Progenitor cell of endocrine pancreas (in vitro differentiated cells): Measurements from ENCODE around the gene FUT3. TPM values are rescaled to one million over a fixed set of nuclear protein-coding genes. Genes with fewer than 3 reads are reported as not detected.
"Not testable (repeated sequence)": the region's sequence is repeated elsewhere in the genome, so short reads cannot be mapped to it uniquely, and the experiment has no call there.

Source experiments
- DNase-seq: peaks from one replicate; pipeline ENCODE4 v3.0.0; 2021; ENCODE audit warnings: low spot score; ENCODE audit not compliant: unreplicated experiment
- H3K27ac Mint-ChIP-seq: 2 replicates; pipeline ENCODE4 v1.8.0; 2021; ENCODE audit warnings: mild to moderate bottlenecking, moderate library complexity, mixed read lengths
- H3K27me3 Mint-ChIP-seq: 2 replicates; pipeline ENCODE4 v1.8.0; 2021; ENCODE audit warnings: mixed read lengths
- H3K36me3 Mint-ChIP-seq: 2 replicates; pipeline ENCODE4 v1.8.0; 2022; ENCODE audit warnings: mixed read lengths; ENCODE audit not compliant: insufficient read depth
- H3K4me1 Mint-ChIP-seq: 2 replicates; pipeline ENCODE4 v1.8.0; 2021; ENCODE audit warnings: low read depth, mixed read lengths
- H3K4me3 Mint-ChIP-seq: 2 replicates; pipeline ENCODE4 v1.8.0; 2021; ENCODE audit warnings: low read depth, mild to moderate bottlenecking, moderate library complexity, mixed read lengths
- H3K9me3 Mint-ChIP-seq: 2 replicates; pipeline ENCODE4 v1.8.0; 2021; ENCODE audit warnings: low read depth, mixed read lengths
- total RNA-seq: library from RNA; stranded (reverse); gene quantifications from 2 replicates; pipeline ENCODE4 v1.2.1, GENCODE V29; 2021
- TF ChIP-seq, protein P1 (sequence below): fragments of 200-600 bp; sonication (generic); IDR thresholded peaks from one replicate; pipeline ENCODE4 v1.5.0; 2021; ENCODE audit warnings: antibody characterized with exemption, mild to moderate bottlenecking; ENCODE audit not compliant: unreplicated experiment

FUT3 gene
- total RNA-seq, 1 donor from 2014 or later, result not detected

DNA sequence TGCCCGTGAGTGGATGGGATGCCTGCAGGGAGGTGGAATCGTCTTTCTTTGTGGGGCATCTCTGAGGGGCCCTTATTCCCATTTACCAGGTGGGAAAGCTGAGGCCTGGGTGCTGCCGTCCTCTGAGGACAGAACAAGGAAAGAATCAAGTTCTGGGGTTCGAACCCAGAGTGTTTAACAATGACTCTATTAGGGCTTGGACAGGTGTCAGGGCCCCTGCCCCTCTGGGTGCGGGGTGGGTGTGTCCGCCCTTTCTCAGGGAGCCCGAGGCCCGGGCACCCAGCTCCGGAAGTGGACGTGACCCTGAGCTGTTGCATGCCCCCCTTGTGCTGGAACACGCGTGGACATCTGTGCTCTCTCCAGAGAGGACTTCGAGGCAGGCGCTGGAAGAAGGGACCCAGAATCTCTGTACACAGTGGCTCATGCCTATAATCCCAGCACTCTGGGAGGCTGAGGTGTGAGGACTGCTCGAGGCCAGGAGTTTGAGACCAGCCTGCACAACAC is 41.6 kb upstream of the FUT3 start:
- H3K36me3 Mint-ChIP-seq, result peaks cover 2% of the 10 kb centered on the region
- H3K4me1 Mint-ChIP-seq, result no peaks in the 10 kb centered on the region
- peaks cover 17% of the 10 kb centered on the region for H3K27me3 Mint-ChIP-seq
- H3K4me3 Mint-ChIP-seq, result no peak overlapping the region
- H3K27ac Mint-ChIP-seq, result no peak overlapping the region
- TF ChIP-seq, protein P1, sequence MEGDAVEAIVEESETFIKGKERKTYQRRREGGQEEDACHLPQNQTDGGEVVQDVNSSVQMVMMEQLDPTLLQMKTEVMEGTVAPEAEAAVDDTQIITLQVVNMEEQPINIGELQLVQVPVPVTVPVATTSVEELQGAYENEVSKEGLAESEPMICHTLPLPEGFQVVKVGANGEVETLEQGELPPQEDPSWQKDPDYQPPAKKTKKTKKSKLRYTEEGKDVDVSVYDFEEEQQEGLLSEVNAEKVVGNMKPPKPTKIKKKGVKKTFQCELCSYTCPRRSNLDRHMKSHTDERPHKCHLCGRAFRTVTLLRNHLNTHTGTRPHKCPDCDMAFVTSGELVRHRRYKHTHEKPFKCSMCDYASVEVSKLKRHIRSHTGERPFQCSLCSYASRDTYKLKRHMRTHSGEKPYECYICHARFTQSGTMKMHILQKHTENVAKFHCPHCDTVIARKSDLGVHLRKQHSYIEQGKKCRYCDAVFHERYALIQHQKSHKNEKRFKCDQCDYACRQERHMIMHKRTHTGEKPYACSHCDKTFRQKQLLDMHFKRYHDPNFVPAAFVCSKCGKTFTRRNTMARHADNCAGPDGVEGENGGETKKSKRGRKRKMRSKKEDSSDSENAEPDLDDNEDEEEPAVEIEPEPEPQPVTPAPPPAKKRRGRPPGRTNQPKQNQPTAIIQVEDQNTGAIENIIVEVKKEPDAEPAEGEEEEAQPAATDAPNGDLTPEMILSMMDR, result no peak
- DNase-seq, result no peak
- no peaks in the 10 kb centered on the region for H3K9me3 Mint-ChIP-seq

DNA sequence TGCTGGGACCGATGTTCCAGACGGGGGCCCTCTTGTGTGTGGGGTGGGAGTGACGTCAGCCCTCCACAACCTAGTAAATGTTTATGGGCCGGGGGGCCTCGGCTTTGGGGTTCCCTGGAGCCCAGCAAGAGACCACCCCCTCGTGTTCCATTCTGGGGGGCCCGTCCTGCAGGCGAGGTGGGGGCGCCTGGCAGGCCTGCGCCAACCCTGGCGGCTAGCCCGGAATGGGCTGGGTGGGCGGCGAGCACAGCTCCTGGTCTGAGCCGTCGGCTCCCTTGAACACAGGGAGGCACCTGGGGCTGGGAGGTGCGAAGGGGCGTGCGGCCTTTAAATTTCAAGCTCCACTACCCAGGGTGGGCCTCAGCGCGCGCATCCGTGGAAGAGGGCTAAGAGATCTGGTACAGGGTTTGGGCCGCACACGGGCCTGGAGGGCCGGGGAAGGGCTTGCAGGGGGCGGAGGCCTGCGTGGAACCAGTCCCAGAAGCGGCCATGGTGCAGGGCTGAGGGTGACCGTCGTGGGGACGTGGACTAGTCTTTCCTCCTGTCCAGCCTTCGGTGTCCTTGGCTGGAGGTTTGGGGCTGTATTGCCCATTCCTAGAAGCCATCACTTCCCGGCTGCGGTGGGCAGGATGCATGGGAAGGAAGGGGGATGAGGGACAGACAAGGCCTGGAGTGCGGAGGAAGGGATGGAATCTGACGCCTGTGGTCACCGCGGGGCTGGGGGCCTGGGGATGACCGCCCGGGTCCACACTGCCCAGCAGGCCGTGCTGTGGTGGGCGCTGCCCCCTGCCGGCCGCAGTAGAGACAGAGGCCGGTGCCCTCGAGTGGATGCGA is 40.9 kb upstream of the FUT3 start:
- Mint-ChIP-seq H3K36me3 (peaks cover 2% of the 10 kb centered on the region), H3K9me3 (no peaks in the 10 kb centered on the region), H3K27me3 (peaks cover 17% of the 10 kb centered on the region), H3K4me1 (no peaks in the 10 kb centered on the region), H3K27ac (no peak overlapping the region), H3K4me3 (no peak overlapping the region)
- peak; percentile 47 for DNase-seq
- TF ChIP-seq, protein P1, result peak; percentile 92

DNA sequence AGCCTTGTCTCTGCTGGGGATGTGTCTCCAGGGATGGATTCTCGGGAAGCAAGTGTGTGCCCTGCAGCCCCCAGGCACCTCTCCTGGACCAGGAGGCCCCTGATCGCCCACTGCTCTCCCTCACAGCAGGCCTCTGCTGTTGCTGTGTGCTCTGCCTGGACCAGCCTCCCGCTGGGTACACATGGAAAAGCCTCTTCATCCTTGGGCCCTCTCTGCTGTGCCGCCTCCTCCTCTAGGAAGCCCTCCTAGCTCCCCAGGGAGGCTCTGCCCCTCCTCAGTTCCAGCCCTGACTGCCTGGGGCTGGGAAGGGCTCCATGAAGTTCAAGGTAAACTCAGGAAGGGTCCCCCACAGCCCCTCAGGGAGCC is 40.3 kb upstream of the FUT3 start:
- TF ChIP-seq, protein P1, result no peak
- H3K36me3 Mint-ChIP-seq, result peaks cover 2% of the 10 kb centered on the region
- H3K27me3 Mint-ChIP-seq, result peaks cover 17% of the 10 kb centered on the region
- no peaks in the 10 kb centered on the region for H3K9me3 Mint-ChIP-seq
- H3K4me3 Mint-ChIP-seq, result no peak overlapping the region
- no peak for DNase-seq
- no peaks in the 10 kb centered on the region for H3K4me1 Mint-ChIP-seq
- H3K27ac Mint-ChIP-seq, result no peak overlapping the region

DNA sequence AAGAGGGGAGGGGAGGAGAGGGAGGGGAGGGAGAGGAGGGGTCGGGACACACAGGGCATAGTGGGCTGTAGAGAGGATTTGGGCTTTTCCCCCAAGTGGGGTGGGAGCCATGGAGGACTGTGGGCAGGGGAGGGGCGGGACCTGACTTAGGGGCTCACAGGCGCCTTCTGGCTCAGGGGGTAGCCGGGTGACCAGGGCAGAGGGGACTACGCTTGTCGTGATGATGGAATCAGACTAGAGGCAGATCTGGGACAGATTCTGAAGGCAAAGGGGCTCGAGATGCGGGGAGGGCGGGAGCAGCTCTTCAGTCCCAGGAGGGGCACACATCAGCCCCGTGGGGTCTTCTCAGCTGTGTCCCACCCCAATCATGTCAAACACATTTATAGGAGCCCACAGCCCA is 38.9 kb upstream of the FUT3 start:
- H3K36me3 Mint-ChIP-seq, result no peaks in the 10 kb centered on the region
- TF ChIP-seq, protein P1, result no peak
- H3K4me1 Mint-ChIP-seq, result no peaks in the 10 kb centered on the region
- no peak for DNase-seq
- peaks cover 19% of the 10 kb centered on the region for H3K27me3 Mint-ChIP-seq
- H3K4me3 Mint-ChIP-seq, result no peak overlapping the region
- no peak overlapping the region for H3K27ac Mint-ChIP-seq
- H3K9me3 Mint-ChIP-seq, result no peaks in the 10 kb centered on the region

DNA sequence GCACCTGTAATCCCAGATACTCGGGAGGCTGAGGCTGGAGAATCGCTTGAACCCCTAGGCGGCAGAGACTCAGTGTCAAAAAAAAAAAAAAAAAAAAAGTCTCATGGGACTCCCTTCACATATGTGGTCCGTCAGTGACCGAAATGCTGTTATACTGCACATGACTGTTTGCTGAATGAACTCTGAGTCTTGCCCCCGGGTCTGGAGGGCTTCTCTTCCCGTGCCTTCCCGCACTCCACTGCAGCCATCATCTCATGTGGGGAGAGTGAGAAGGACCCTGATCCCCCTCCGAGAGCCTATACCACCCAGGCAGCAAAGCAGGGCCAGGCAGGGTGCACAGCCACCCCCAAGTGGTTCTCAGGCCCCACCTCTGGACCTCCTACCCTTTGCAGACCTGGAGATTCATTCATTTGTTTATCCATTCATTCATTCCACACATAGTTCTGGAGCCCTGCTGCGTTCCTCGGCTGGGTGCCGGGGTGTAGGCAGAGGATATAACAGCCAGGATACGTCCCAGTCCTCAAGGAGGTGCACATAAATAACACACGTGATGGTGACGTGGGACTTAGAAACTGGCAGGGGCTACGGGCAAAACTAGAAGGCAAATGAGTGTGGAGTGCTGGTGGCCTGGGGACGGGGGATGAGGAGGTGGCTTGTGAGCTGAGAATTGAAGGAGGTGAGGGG is 38.2 kb upstream of the FUT3 start:
- no peaks in the 10 kb centered on the region for H3K4me1 Mint-ChIP-seq
- DNase-seq, result no peak
- H3K27me3 Mint-ChIP-seq, result peaks cover 19% of the 10 kb centered on the region
- no peak overlapping the region for H3K27ac Mint-ChIP-seq
- TF ChIP-seq, protein P1, result no peak
- H3K36me3 Mint-ChIP-seq, result no peaks in the 10 kb centered on the region
- H3K9me3 Mint-ChIP-seq, result no peaks in the 10 kb centered on the region
- H3K4me3 Mint-ChIP-seq, result no peak overlapping the region

DNA sequence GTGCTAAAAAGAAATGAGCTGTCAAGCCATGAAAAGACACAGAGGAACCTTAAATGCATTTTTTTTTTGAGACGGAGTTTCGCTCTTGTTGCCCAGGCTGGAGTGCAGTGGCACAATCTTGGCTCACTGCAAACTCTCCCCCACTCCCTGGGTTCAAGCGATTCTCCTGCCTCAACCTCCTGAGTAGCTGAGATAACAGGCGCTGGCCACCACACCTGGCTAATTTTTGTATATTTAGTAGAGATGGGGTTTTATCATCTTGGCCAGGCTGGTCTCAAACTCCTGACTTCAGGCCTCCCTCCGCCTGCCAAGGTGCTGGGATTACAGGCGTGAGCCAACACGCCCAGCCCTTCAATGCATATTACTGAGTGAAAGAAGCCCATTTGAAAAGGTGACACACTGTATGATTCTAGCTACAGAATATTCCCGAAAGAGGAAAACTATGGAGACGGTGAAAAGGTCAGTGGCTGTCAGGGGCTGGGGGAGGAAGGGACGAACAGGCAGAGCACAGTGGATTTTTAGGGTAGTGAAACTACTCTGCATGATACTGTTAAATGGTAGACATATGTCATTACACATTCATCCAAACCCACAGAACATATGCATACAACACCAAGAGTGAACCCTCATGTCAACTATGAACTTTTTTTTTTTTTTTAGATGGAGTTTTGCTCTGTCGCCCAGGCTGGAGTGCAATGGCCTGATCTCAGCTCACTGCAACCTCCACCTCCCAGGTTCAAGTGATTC is 33.0 kb upstream of the FUT3 start:
- peaks cover 13% of the 10 kb centered on the region for H3K27me3 Mint-ChIP-seq
- not testable (repeated sequence) for H3K4me1 Mint-ChIP-seq, DNase-seq, H3K9me3 Mint-ChIP-seq, H3K36me3 Mint-ChIP-seq, H3K4me3 Mint-ChIP-seq, H3K27ac Mint-ChIP-seq

DNA sequence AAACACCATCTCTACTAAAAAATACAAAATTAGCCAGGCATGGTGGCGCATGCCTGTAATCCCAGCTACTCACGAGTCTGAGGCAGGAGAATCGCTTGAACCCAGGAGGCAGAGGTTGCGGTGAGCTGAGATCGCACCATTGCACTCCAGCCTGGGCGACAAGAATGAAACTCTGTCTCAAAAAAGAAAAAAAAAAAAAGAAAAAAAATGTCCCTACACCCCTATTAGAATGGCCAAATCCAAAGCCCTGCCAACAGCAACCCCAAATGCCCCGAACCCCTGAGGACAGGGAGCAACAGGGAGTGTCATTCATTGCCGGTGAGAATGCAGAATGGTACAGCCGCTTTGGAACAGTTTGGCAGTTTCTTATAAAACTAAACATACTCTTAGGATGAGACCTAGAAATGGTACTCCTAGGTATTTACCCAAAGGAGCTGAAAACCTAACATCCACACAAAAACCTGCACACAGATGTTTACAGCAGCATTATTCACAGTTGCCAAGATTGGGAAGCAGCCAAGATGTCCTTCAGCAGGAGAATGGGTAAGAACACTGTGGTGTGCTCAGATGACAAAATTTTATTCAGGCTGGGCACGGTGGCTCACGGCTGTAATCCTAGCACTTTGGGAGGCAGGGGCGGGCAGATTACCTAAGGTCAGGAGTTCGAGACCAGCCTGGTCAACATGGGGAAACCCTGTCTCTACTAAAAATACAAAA is 32.1 kb upstream of the FUT3 start:
- H3K4me3 Mint-ChIP-seq, H3K4me1 Mint-ChIP-seq, H3K36me3 Mint-ChIP-seq, H3K9me3 Mint-ChIP-seq, H3K27ac Mint-ChIP-seq, DNase-seq: not testable (repeated sequence)
- H3K27me3 Mint-ChIP-seq, result peaks cover 11% of the 10 kb centered on the region
